ENCODE measurements around the gene TRIM72. TPM values are rescaled to one million over a fixed set of nuclear protein-coding genes. Genes with fewer than 3 reads are reported as not detected.
A peak's percentile ranks its signal among the peaks of the same experiment; 100 is the strongest.

The TRIM72 gene
- total RNA-seq, 4 donors from 2014 or later, result under 0.01 to 0.84 TPM; not detected in 2

DNA sequence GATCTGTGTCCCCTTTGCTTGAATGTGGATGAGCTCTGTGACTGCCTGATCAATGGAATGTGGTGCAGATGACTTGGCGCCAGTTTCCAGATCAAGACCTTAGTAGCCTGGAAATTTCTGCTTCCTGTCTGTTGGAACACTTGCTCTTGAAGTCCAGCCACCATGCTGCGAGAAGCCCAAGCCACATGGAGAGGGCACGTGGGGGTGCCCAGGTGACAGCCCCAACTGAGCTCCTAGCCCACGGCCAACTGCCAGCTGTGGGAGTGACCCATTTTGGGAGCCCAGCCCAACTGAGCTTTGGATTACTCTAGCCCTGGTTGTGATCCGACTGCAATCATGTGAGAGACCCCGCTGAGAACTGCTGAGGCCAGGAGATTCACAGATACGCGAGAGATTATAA, 42.5 kb downstream of the TRIM72 start:
- TF ChIP-seq POLR2AphosphoS5 (IDR thresholded peaks at IDR 0.05) (no peak), EP300 (IDR thresholded peaks at IDR 0.05) (no peak), POLR2A (IDR thresholded peaks at IDR 0.05; ENCODE audit: low read depth) (no peak)
- TF ChIP-seq, protein P1, sequence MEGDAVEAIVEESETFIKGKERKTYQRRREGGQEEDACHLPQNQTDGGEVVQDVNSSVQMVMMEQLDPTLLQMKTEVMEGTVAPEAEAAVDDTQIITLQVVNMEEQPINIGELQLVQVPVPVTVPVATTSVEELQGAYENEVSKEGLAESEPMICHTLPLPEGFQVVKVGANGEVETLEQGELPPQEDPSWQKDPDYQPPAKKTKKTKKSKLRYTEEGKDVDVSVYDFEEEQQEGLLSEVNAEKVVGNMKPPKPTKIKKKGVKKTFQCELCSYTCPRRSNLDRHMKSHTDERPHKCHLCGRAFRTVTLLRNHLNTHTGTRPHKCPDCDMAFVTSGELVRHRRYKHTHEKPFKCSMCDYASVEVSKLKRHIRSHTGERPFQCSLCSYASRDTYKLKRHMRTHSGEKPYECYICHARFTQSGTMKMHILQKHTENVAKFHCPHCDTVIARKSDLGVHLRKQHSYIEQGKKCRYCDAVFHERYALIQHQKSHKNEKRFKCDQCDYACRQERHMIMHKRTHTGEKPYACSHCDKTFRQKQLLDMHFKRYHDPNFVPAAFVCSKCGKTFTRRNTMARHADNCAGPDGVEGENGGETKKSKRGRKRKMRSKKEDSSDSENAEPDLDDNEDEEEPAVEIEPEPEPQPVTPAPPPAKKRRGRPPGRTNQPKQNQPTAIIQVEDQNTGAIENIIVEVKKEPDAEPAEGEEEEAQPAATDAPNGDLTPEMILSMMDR (IDR thresholded peaks at IDR 0.05), result no peak
- no peak for DNase-seq (ENCODE audit: extremely low spot score)
- Histone ChIP-seq H3K9me3 (no peaks in the 10 kb centered on the region), H3K4me3 (no peak overlapping the region), H3K4me1 (no peaks in the 10 kb centered on the region), H3K27me3 (peaks cover 0 to 10% (median 0%) of the 10 kb centered on the region in 4 donors), H3K27ac (replicated peaks in 1 of 4) (no peak overlapping the region), H3K36me3 (no peaks in the 10 kb centered on the region)
- intact Hi-C loops (cut with DNase I), result no loop called here
- 86% methylated on average over 4 of the region's 8 CpGs for WGBS

DNA sequence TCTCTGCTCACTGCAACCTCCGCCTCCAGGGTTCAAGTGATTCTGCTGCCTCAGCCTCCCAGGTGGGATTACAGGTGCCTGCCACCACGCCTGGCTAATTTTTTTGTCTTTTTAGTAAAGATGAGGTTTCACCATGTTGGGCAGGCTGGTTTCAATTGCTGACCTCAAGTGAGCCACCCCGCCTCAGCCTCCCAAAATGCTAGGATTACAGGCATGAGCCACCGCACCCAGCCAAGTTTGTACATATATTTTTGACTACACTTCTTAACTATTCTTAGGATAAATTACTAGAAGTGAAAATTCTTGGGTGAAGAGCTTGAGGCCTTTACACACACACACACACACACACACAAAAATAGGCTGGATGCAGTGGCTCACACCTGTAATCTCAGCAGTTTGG, 44.4 kb downstream of the TRIM72 start:
- Histone ChIP-seq H3K4me1 (no peaks in the 10 kb centered on the region), H3K36me3 (no peaks in the 10 kb centered on the region), H3K27ac (replicated peaks in 1 of 4) (no peak overlapping the region), H3K4me3 (no peak overlapping the region), H3K9me3 (no peaks in the 10 kb centered on the region), H3K27me3 (peaks cover 0 to 10% (median 0%) of the 10 kb centered on the region in 4 donors)
- no peak for DNase-seq (ENCODE audit: extremely low spot score)
- TF ChIP-seq, protein P1 (IDR thresholded peaks at IDR 0.05), result no peak
- TF ChIP-seq EP300 (IDR thresholded peaks at IDR 0.05), result no peak
- TF ChIP-seq POLR2A (IDR thresholded peaks at IDR 0.05; ENCODE audit: low read depth), result no peak
- TF ChIP-seq POLR2AphosphoS5 (IDR thresholded peaks at IDR 0.05), result no peak
- intact Hi-C loops (cut with DNase I), result no loop called here
- 84% methylated on average over 4 of the region's 4 CpGs for WGBS

DNA sequence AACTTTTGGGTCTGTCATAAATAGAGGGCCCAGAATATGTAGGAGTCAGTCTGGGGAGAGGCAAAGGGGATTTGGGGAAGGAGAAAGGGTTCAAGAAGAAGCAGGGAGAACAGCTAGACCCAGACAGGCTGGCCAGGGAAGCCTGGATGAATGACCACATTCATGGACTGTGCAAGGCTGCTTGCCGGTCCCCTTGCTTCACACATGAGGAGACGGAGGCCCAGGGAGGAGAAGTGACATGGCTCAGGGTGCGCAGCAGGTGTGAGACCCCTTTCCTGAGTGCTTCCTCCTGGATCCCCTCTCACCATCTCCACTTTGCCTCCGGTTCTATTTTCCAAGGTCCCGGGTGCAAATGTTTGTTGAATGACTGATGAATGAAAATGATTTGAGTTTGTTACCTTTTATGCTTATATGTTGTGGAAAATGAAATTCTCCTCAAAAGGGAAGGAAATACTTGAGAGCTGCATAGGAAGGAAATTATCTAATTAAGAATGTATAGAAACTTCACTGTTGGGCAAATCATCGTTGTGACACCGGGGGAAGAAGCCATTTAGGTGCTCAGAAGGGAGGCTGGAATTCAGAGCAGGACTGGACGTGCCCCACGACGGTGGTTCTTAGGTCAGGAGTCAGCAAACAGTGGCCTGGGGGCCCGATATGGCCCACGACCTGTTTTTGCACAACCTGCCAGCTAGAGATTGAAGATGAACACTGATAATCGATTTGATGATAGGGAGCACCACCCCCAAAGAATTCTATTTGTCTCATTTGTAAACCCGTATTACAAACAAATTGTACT, 46.4 kb downstream of the TRIM72 start:
- intact Hi-C loops (cut with DNase I), result no loop called here
- TF ChIP-seq POLR2A (IDR thresholded peaks at IDR 0.05; ENCODE audit: low read depth) (no peak), EP300 (IDR thresholded peaks at IDR 0.05) (no peak), POLR2AphosphoS5 (IDR thresholded peaks at IDR 0.05) (no peak)
- TF ChIP-seq, protein P1 (IDR thresholded peaks at IDR 0.05), result no peak
- H3K4me3 ChIP-seq, result peak overlapping the region; percentile 27 to 38 (median 32)

DNA sequence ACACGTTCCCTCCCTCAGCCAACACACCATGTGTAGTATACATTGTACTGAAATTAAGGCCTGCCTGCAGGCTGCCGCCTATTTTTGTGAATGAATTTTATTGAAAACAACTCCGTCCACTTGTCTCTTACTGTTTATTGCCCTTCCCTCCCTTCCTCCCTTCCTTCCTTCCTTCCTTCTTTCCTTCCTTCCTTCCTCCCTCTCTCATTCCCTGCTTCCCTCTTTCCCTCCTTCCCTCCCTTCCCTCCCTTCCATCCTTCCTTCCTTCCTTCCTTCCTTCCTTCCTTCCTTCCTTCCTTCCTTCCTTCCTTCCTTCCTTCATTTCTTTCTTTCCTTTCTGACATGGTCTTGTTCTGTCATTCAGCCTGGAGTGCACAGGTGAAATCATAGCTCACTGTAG, 48.2 kb downstream of the TRIM72 start:
- no peak overlapping the region for H3K4me3 ChIP-seq
- intact Hi-C loops (cut with DNase I), result no loop called here
- no peak overlapping the region for H3K27ac ChIP-seq (replicated peaks in 1 of 4)
- WGBS, result 68% methylated on average over 3 of the region's 3 CpGs
- no peak for DNase-seq (ENCODE audit: extremely low spot score)
- H3K27me3 ChIP-seq, result peaks cover 0 to 17% (median 0%) of the 10 kb centered on the region in 4 donors
- peaks cover 0 to 10% (median 2%) of the 10 kb centered on the region in 4 donors for H3K4me1 ChIP-seq
- TF ChIP-seq EP300 (IDR thresholded peaks at IDR 0.05) (no peak), POLR2AphosphoS5 (IDR thresholded peaks at IDR 0.05) (no peak), POLR2A (IDR thresholded peaks at IDR 0.05; ENCODE audit: low read depth) (no peak)
- TF ChIP-seq, protein P1 (IDR thresholded peaks at IDR 0.05), result no peak
- H3K36me3 ChIP-seq, result no peaks in the 10 kb centered on the region
- no peaks in the 10 kb centered on the region for H3K9me3 ChIP-seq

More for the DNA sequence above, 46.4 kb downstream of the TRIM72 start:
- Histone ChIP-seq H3K4me1 (peaks cover 0 to 5% (median 2%) of the 10 kb centered on the region in 4 donors), H3K36me3 (no peaks in the 10 kb centered on the region), H3K27ac (replicated peaks in 1 of 4) (no peak overlapping the region), H3K27me3 (peaks cover 0 to 15% (median 0%) of the 10 kb centered on the region in 4 donors), H3K9me3 (no peaks in the 10 kb centered on the region)
- 55% methylated on average over 14 of the region's 14 CpGs for WGBS
- no peak for DNase-seq (ENCODE audit: extremely low spot score)
